PC-9 (cell line): ENCODE data around the gene MRPL40.

Experiments
- EZH2 ChIP-seq: fragments of 200-600 bp; sonication (generic); IDR thresholded peaks from 2 replicates; pipeline ENCODE4 v1.8.0; 2017; ENCODE audit warnings: antibody characterized with exemption, low read depth
- TF ChIP-seq, protein P1 (sequence below): fragments of 200-600 bp; sonication (generic); conservative IDR thresholded peaks from 2 replicates; pipeline ENCODE4 v1.6.1; 2017; ENCODE audit warnings: mixed run types, antibody characterized with exemption, mild to moderate bottlenecking, moderate library complexity

DNA sequence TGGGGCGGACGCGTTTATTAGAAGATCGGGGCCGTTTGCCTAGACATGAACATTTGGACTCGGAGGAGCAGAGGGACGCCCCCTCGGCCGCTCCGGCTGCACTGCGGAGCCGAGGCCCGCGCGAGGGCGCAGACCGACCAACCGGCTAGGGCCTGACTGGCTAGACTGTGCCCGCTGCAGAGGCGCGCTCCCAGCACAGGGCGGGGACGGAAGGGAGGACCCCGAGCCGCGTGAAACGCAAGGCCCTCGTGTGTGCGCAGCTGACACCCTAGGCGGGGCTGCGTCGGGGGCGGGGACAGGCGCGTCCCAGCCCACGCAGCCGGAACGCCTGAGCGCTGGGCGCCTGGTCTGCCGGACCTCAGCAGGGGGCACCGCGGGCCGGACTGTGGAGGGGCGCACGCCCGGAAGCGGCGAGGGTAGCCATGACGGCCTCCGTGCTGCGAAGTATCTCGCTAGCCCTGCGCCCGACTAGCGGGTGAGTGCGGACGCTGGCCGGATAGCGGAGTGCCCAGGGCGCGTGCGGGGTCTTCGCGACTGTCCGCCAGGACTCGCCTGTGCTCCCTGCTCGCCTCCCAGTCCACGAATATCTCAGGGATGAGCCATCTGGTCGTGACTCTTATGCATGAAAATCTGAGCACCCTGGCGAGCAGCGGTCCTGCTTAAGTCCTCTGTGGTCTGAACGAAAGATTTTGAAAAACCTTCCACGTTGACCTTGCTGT lies at the start of gene MRPL40:
- TF ChIP-seq, protein P1, sequence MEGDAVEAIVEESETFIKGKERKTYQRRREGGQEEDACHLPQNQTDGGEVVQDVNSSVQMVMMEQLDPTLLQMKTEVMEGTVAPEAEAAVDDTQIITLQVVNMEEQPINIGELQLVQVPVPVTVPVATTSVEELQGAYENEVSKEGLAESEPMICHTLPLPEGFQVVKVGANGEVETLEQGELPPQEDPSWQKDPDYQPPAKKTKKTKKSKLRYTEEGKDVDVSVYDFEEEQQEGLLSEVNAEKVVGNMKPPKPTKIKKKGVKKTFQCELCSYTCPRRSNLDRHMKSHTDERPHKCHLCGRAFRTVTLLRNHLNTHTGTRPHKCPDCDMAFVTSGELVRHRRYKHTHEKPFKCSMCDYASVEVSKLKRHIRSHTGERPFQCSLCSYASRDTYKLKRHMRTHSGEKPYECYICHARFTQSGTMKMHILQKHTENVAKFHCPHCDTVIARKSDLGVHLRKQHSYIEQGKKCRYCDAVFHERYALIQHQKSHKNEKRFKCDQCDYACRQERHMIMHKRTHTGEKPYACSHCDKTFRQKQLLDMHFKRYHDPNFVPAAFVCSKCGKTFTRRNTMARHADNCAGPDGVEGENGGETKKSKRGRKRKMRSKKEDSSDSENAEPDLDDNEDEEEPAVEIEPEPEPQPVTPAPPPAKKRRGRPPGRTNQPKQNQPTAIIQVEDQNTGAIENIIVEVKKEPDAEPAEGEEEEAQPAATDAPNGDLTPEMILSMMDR: no peak
- no peak for TF ChIP-seq EZH2
